ENCODE data around the gene FKBP2.

Gene FKBP2

GRCh38 chr11:64219354-64219684, 21.6 kb upstream of the FKBP2 start:
- no peak for DNase-seq (ENCODE audit: low spot score)

GRCh38 chr11:64219755-64220154, 21.1 kb upstream of the FKBP2 start:
- DNase-seq (ENCODE audit: low spot score), result no peak

GRCh38 chr11:64220271-64220670, 20.6 kb upstream of the FKBP2 start:
- DNase-seq (ENCODE audit: low spot score), result no peak

GRCh38 chr11:64220798-64221197, 20.1 kb upstream of the FKBP2 start:
- no peak for DNase-seq (ENCODE audit: low spot score)

- DNase-seq (ENCODE audit: low spot score), result no peak
Observed at GRCh38 chr11:64222651-64223000, 18.3 kb upstream of the FKBP2 start.

GRCh38 chr11:64223001-64223651, 17.8 kb upstream of the FKBP2 start:
- DNase-seq (ENCODE audit: low spot score), result no peak

- no peak for DNase-seq (ENCODE audit: low spot score)
Observed at GRCh38 chr11:64224151-64224890, 16.6 kb upstream of the FKBP2 start.

- DNase-seq (ENCODE audit: low spot score), result no peak
Observed at GRCh38 chr11:64224891-64225607, 15.8 kb upstream of the FKBP2 start.

- DNase-seq (ENCODE audit: low spot score), result peak; percentile 93
Observed at GRCh38 chr11:64225608-64226506, 15.0 kb upstream of the FKBP2 start, which contains the start of the genes NUDT22 and TRPT1. Gene NUDT22 (plus strand): TSS chr11:64226274. CDS start chr11:64226653, 379 bp downstream. Gene TRPT1 (minus strand): TSS chr11:64226186. CDS start chr11:64225860, 326 bp downstream.

GRCh38 chr11:64226507-64227051, 14.3 kb upstream of the FKBP2 start:
- DNase-seq (ENCODE audit: low spot score), result peak; percentile 67

GRCh38 chr11:64227405-64227956, 13.4 kb upstream of the FKBP2 start:
- no peak for DNase-seq (ENCODE audit: low spot score)

- no peak for DNase-seq (ENCODE audit: low spot score)
Observed at GRCh38 chr11:64229090-64229743, 11.7 kb upstream of the FKBP2 start.

- no peak for DNase-seq (ENCODE audit: low spot score)
Observed at GRCh38 chr11:64229744-64230170, 11.1 kb upstream of the FKBP2 start.

- peak; percentile 91 for DNase-seq (ENCODE audit: low spot score)
Observed at GRCh38 chr11:64230171-64230984, 10.5 kb upstream of the FKBP2 start, which contains the start of gene DNAJC4. Gene DNAJC4 (plus strand): TSS chr11:64230548. CDS start chr11:64230855, 307 bp downstream.

GRCh38 chr11:64230985-64231365, 9.9 kb upstream of the FKBP2 start:
- DNase-seq (ENCODE audit: low spot score), result no peak

- DNase-seq (ENCODE audit: low spot score), result no peak
Observed at GRCh38 chr11:64231546-64231945, 9.3 kb upstream of the FKBP2 start.

- DNase-seq (ENCODE audit: low spot score), result no peak
Observed at GRCh38 chr11:64232182-64232966, 8.5 kb upstream of the FKBP2 start.

GRCh38 chr11:64232967-64233315, 8.0 kb upstream of the FKBP2 start:
- DNase-seq (ENCODE audit: low spot score), result no peak

GRCh38 chr11:64233913-64234586, 6.8 kb upstream of the FKBP2 start, which contains the start of gene VEGFB:
Gene VEGFB (plus strand): TSS chr11:64234584. CDS start chr11:64234834, 250 bp downstream.
- DNase-seq (ENCODE audit: low spot score), result peak; percentile 69

Data from activated CD4-positive, alpha-beta T cell treated with anti-CD3 and anti-CD28 coated beads, Interleukin-2, Interleukin-4, amounts not matched to agents 100 ng/mL and 50 ng/mL, durations not matched to agents 16 hours and 8 hours (primary cell).